GM12878 (cell line): ENCODE measurements around the gene COL23A1. TPM values are rescaled to one million over a fixed set of nuclear protein-coding genes. Genes with fewer than 3 reads are reported as not detected.

Experiments used
- ATAC-seq: fragments of 200-7000 bp; cut with Tn5 transposase; 3 replicates; pipeline ENCODE4 v1.9.1; 2020; ENCODE audit warnings: mild to moderate bottlenecking, moderate library complexity
- BruUV-seq: library from RNA; stranded (reverse); fragments of 400-500 nt; replicated peaks from 2 replicates; lab custom pipeline; 2021; lab: Mats Ljungman, UMichigan
- CTCF ChIA-PET: fragments of 300-600 bp; sonication (Branson Sonifier 250); formaldehyde crosslinking; extraction: SDS; loops from one replicate; lab custom pipeline; 2021; ENCODE audit warnings: inconsistent platforms; lab: Yijun Ruan, JAX
- POLR2A ChIA-PET: fragments of 350-600 bp; formaldehyde crosslinking; extraction: SDS; loops from one replicate; lab custom pipeline; 2021; ENCODE audit warnings: inconsistent platforms; lab: Charles Lee
- RAD21 ChIA-PET: fragments of 300-600 bp; sonication (Branson Sonifier 250); formaldehyde crosslinking; loops from one replicate; lab custom pipeline; 2023; ENCODE audit warnings: antibody characterized with exemption; ENCODE audit not compliant: unreplicated experiment; lab: Charles Lee
- SMC1A ChIA-PET: fragments of 300-600 bp; sonication (Branson Sonifier 250); formaldehyde crosslinking; loops from one replicate; lab custom pipeline; 2023; ENCODE audit not compliant: unreplicated experiment, uncharacterized antibody; lab: Charles Lee
- DNase-seq: peaks from one replicate; pipeline ENCODE4 v3.0.0-alpha.2; 2011; ENCODE audit warnings: low read depth, low spot score
- FAIRE-seq: peaks from 3 replicates; lab custom pipeline; 2011; peaks lifted over from hg19 to GRCh38; lab: Jason Lieb, UNC
- H2AFZ ChIP-seq: 2 replicates; pipeline ENCODE4 v1.6.0; 2011; ENCODE audit warnings: low read depth, low read length, control low read depth; ENCODE audit not compliant: control insufficient read depth
- H3K27ac ChIP-seq: 2 replicates; pipeline ENCODE4 v1.5.1; 2011; ENCODE audit warnings: control low read depth; ENCODE audit not compliant: control insufficient read depth, insufficient read depth
- H3K27me3 ChIP-seq, 2 experiments: replicated peaks in 1 of 2; 2 replicates each; pipeline versions ENCODE4 v1.6.0 to v1.6.1; 2011; ENCODE audit warnings: low read length in 1 of 2; ENCODE audit not compliant: control insufficient read depth in 2 of 2, insufficient read depth in 2 of 2
- H3K36me3 ChIP-seq, 2 experiments: 2 replicates each; pipeline ENCODE4 v1.5.1; 2011; ENCODE audit warnings: low read length in 1 of 2; ENCODE audit not compliant: control insufficient read depth in 2 of 2, insufficient read depth in 2 of 2
- H3K4me1 ChIP-seq: 2 replicates; pipeline ENCODE4 v1.6.1; 2011; ENCODE audit warnings: mild to moderate bottlenecking, low read length, moderate library complexity, mixed read lengths; ENCODE audit not compliant: control insufficient read depth, insufficient read depth
- H3K4me2 ChIP-seq: 2 replicates; pipeline ENCODE4 v1.6.0; 2011; ENCODE audit warnings: control low read depth; ENCODE audit not compliant: control insufficient read depth, insufficient read depth
- H3K4me3 ChIP-seq: fragments of 200-600 bp; sonication (generic); 2 replicates; pipeline ENCODE4 v1.5.1; 2016
- H3K79me2 ChIP-seq: 2 replicates; pipeline ENCODE4 v1.6.0; 2011; ENCODE audit warnings: low read length; ENCODE audit not compliant: control insufficient read depth, insufficient read depth
- H3K9ac ChIP-seq: 2 replicates; pipeline ENCODE4 v1.8.0; 2011; ENCODE audit warnings: low read length, control low read depth, mixed read lengths; ENCODE audit not compliant: control insufficient read depth, insufficient read depth
- H3K9me3 ChIP-seq: replicated peaks from 3 replicates; pipeline ENCODE4 v1.5.1; 2011; ENCODE audit warnings: mild to moderate bottlenecking, low read length; ENCODE audit not compliant: control insufficient read depth, insufficient read depth
- H4K20me1 ChIP-seq: 2 replicates; pipeline ENCODE4 v1.6.0; 2011; ENCODE audit not compliant: control insufficient read depth, insufficient read depth
- BHLHE40 ChIP-seq, 2 experiments: fragments of 450-650 bp in 1 of 2; IDR thresholded peaks; 2 replicates each; pipeline ENCODE4 v1.6.1; 2011 to 2017; ENCODE audit warnings: low read depth in 2 of 2, borderline replicate concordance in 1 of 2, improper control_type of control experiment in 1 of 2, low read length in 1 of 2, mild to moderate bottlenecking in 1 of 2
- CHD1 ChIP-seq: IDR thresholded peaks from 2 replicates; pipeline ENCODE4 v1.6.1; 2012; ENCODE audit warnings: low read depth, low read length, improper control_type of control experiment
- CTCF ChIP-seq, 3 experiments: IDR thresholded peaks in 2 of 3; conservative IDR thresholded peaks in 1 of 3; 2 replicates each; pipeline ENCODE4 v1.5.1; 2011; ENCODE audit warnings: low read depth in 3 of 3, low read length in 3 of 3, mild to moderate bottlenecking in 3 of 3, control low read depth in 2 of 3, moderate library complexity in 2 of 3, inconsistent platforms in 1 of 3, mixed read lengths in 1 of 3; ENCODE audit not compliant: control insufficient read depth in 2 of 3, insufficient read depth in 1 of 3; ENCODE audit errors: extremely low read depth in 1 of 3
- GABPA ChIP-seq: IDR thresholded peaks from 2 replicates; pipeline ENCODE4 v1.6.1; 2014; ENCODE audit warnings: antibody characterized with exemption, low read depth, mild to moderate bottlenecking, inconsistent platforms
- HDAC2 ChIP-seq: fragments of 200-600 bp; sonication (generic); IDR thresholded peaks from 2 replicates; pipeline ENCODE4 v1.6.1; 2017
- MAX ChIP-seq: IDR thresholded peaks from 2 replicates; pipeline ENCODE4 v1.6.1; 2012; ENCODE audit warnings: low read depth, low read length, improper control_type of control experiment
- RELA ChIP-seq: fragments of 450-650 bp; IDR thresholded peaks from 2 replicates; pipeline ENCODE4 v1.8.0; 2014; ENCODE audit warnings: borderline replicate concordance; ENCODE audit not compliant: partially characterized antibody
- SRF ChIP-seq, 2 experiments: IDR thresholded peaks; 2 replicates each; pipeline ENCODE4 v1.6.1; 2011; ENCODE audit warnings: low read depth in 2 of 2, low read length in 2 of 2, mild to moderate bottlenecking in 1 of 2, moderate library complexity in 1 of 2
- SUPT20H ChIP-seq: IDR thresholded peaks from 2 replicates; pipeline ENCODE4 v1.6.1; 2011; ENCODE audit warnings: low read depth, mild to moderate bottlenecking, low read length, moderate library complexity, borderline replicate concordance; ENCODE audit not compliant: control insufficient read depth
- TAF1 ChIP-seq: IDR thresholded peaks from 2 replicates; pipeline ENCODE4 v1.6.1; 2011; ENCODE audit warnings: mild to moderate bottlenecking, low read depth, low read length, borderline replicate concordance
- ZBTB33 ChIP-seq: fragments of 450-650 bp; IDR thresholded peaks from 2 replicates; pipeline ENCODE4 v1.6.1; 2017; ENCODE audit warnings: mild to moderate bottlenecking
- WGBS: methylation state at CpG from one replicate; pipeline ENCODE4 v1.1.6; 2016; ENCODE audit warnings: low lambda C conversion rate; ENCODE audit not compliant: insufficient replicate concordance, insufficient coverage; ENCODE audit errors: missing lambda C conversion rate; 5-methylcytosine and 5-hydroxymethylcytosine counted together
- in situ Hi-C: fragments of 300-500 bp; cut with MboI; formaldehyde crosslinking; loops from 9 replicates; pipeline ENCODE4 v1.14.3; 2018; ENCODE audit warnings: mixed read lengths
- intact Hi-C: fragments of 100-400 bp; cut with micrococcal nuclease; formaldehyde crosslinking; loops from one replicate; pipeline ENCODE4 v1.14.2; 2022; ENCODE audit not compliant: unreplicated experiment
- polyA plus RNA-seq, 11 experiments: library from polyadenylated mRNA; depleted of rRNA in 4 of 11; unstranded in 6 of 11; stranded (reverse) in 5 of 11; fragments of >200 nt; fragmentation: Nextera tagmentation in 4 of 11; fragmentation: Illumina TruSeq in 1 of 11; extraction: Ambion mirVana in 4 of 11; extraction: Trizol in 1 of 11; gene quantifications; 1 replicate in 1 of 11; 2 replicates in 10 of 11; pipeline versions ENCODE4 v1.2.1 to v1.2.3, GENCODE V29; 2011 to 2016; ENCODE audit warnings: inconsistent platforms in 2 of 11, missing spikeins in 2 of 11, low read depth in 1 of 11
- total RNA-seq, 4 experiments: library from RNA; depleted of rRNA in 3 of 4; stranded (reverse); fragments of >200 nt in 3 of 4; fragmentation: Illumina TruSeq in 1 of 4; extraction: Trizol in 1 of 4; gene quantifications; 2 replicates each; pipeline versions ENCODE4 v1.2.1 to v1.2.3, GENCODE V29; 2013 to 2021

The COL23A1 gene
- total and polyA plus RNA-seq, 10 of the 15 experiments (the other 5 are each of a cell fraction or from before 2014, with no cell fraction given): 0.03 to 0.83 (median 0.09) TPM; not detected in 5

GRCh38 chr5:178259623-178260536 is 330.3 kb downstream of the COL23A1 start (continued):
- TF ChIP-seq MAX (no peak), GABPA (no peak)

- no peaks in the 10 kb centered on the region for H3K4me1 ChIP-seq
- no peaks in the 10 kb centered on the region; a peak in 1 of 4 replicates for H3K27me3 ChIP-seq
- H3K27ac ChIP-seq: no peak overlapping the region
- H3K36me3 ChIP-seq: no peaks in the 10 kb centered on the region
- intact Hi-C loops: no loop called here
- ChIA-PET SMC1A (interaction anchor here (1.2 kb wide), 1 partner anchor 23 kb away, joined by 3 read pairs; no protein-coding TSS in a partner anchor), CTCF (interaction anchor here (1.1 kb wide), 1 partner anchor 23 kb away, joined by 4 read pairs; no protein-coding TSS in a partner anchor), RAD21 (no interaction called here), POLR2A (no interaction called here)
- no peak for TF ChIP-seq HDAC2
- no peak for TF ChIP-seq CTCF (IDR thresholded peaks at IDR 0.05 in 2 of 3, conservative IDR thresholded peaks at IDR 0.05 in 1 of 3; ENCODE audit: control insufficient read depth in 2 of 3, extremely low read depth in 1 of 3, insufficient read depth in 1 of 3, low read depth in 3 of 3, low read length in 3 of 3)
- no peak for TF ChIP-seq TAF1
- TF ChIP-seq BHLHE40 (IDR thresholded peaks at IDR 0.05; ENCODE audit: borderline replicate concordance in 1 of 2, low read depth in 2 of 2, low read length in 1 of 2): no peak
- no peak for TF ChIP-seq SUPT20H
- TF ChIP-seq ZBTB33: no peak
- TF ChIP-seq SRF (IDR thresholded peaks at IDR 0.05; ENCODE audit: low read depth in 2 of 2, low read length in 2 of 2): no peak
- no peak for TF ChIP-seq CHD1
- no peak for TF ChIP-seq MAX
- no peak for TF ChIP-seq RELA
- H3K9me3 ChIP-seq: no peaks in the 10 kb centered on the region
- FAIRE-seq: no peak
- DNase-seq: no peak
- no peaks in the 10 kb centered on the region for H3K79me2 ChIP-seq
- no TSS peak for BruUV-seq
- no peak overlapping the region for H3K9ac ChIP-seq
- no peak overlapping the region for H2AFZ ChIP-seq
- no peak for ATAC-seq
- no peak overlapping the region for H3K4me3 ChIP-seq
- in situ Hi-C loops: no loop called here
- H4K20me1 ChIP-seq: no peaks in the 10 kb centered on the region
- H3K4me2 ChIP-seq: no peak overlapping the region
- WGBS: 19% methylated on average over 4 of the region's 4 CpGs
Observed at GRCh38 chr5:178257650-178258049, 332.5 kb downstream of the COL23A1 start.
